ENCODE data around the gene UNC5C. TPM values are rescaled to one million over a fixed set of nuclear protein-coding genes. Genes with fewer than 3 reads are reported as not detected.

UNC5C gene
- total and polyA plus RNA-seq, 2 of the 8 experiments (the other 6 are each of a cell fraction or from before 2014, with no cell fraction given), result 0.30 to 1.3 TPM

DNA sequence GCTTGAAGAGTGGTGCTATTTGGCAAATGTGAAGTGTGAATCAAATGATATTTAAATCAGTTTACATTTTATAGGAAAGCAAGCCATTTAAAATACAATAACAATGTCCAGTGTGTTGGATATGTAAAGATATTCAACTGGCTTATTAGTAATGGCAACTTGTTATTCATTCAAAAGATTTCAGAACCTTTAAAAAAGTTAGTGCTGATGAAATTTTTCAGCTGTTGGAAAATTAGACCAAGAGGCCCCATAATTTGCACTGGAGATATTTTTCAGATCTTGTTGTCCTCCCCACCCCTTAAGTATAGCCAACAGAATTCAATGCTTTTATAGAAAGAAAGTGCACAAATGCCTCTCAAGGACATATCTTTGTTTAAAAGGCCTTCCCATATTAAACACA lies 54.6 kb downstream of the UNC5C start (continued):
- no peak for TF ChIP-seq RAD21 (IDR thresholded peaks at IDR 0.05 in 1 of 2, conservative IDR thresholded peaks at IDR 0.05 in 1 of 2; ENCODE audit: low read depth in 2 of 2, low read length in 2 of 2)
- TF ChIP-seq YY1 (IDR thresholded peaks at IDR 0.05; ENCODE audit: low read depth, low read length), result no peak
- TF ChIP-seq CEBPB (IDR thresholded peaks at IDR 0.05; ENCODE audit: low read depth, low read length), result no peak
- no peak for TF ChIP-seq KDM5A (IDR thresholded peaks at IDR 0.05; ENCODE audit: low read length)
- TF ChIP-seq ATF2 (IDR thresholded peaks at IDR 0.05; ENCODE audit: low read length), result no peak
- no peak for TF ChIP-seq NANOG (IDR thresholded peaks at IDR 0.05; ENCODE audit: insufficient read depth, low read depth, low read length, poor library complexity, severe bottlenecking)
